Measurements from ENCODE around the gene IL1RAPL2.
"Not testable (repeated sequence)": the region's sequence is repeated elsewhere in the genome, so short reads cannot be mapped to it uniquely, and the experiment has no call there.

Gene IL1RAPL2

DNA sequence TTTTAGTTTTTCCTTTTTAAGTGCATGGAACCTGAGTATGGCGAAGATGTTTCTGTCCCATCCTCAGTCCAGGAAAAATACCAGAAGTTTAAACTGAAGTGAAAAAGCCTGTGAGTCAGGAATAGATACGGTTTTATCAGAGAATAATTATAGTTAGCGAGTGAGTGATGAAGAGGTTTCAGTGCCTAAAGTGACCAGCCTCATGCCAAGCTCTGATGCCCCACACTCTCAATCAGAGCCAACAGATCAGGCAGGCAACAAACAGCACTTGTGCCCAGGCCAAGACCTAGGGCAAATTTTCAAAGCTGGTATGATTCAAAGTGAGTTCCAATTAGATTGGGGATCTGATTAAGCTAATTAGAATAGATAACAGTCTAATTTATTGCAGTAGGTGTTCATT lies 1043.5 kb downstream of the IL1RAPL2 start:
- DNase-seq (ENCODE audit: low spot score), result no peak

DNA sequence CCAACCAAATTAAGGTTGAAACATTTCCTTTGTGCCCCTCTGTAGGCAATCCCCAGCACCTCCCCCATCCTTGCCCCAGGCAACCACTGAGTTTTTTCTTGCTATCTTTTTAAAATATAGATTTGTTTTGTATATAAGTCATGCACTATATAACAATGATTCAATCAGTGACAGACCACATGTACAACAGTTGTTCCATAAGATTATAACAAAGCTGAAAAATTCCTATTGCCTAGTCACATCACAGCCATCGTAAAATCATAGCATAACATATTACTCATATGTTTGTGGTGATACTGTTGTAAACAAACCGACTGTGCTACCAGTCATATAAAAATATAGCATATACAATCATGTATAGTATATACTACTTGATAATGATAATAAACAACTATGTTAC lies 1044.4 kb downstream of the IL1RAPL2 start:
- DNase-seq (ENCODE audit: low spot score), result no peak

GRCh38 chrX:105618393-105619101 lies 1052.5 kb downstream of the IL1RAPL2 start:
- no peak for DNase-seq (ENCODE audit: low spot score)

- DNase-seq (ENCODE audit: low spot score), result no peak
Observed at GRCh38 chrX:105634180-105634579, 1068.2 kb downstream of the IL1RAPL2 start.

DNA sequence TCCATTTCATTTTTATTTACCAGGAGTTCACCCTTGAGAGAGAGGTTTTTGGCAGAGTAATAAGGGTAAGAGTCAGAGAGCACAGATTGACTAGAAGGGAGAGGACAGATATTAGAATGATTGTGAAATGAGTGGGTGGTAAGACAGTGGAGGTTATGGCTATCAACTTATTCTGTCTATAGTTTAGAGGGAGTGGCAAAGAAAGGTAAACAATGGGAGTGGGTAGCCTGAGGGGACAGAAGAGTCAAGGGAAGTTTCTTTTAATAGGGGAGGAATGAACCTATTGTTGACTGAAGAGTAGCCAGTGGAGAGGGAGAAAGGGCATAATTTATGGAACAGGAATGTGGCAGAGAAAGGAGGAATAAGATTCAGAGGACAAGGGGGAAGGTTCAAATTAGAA lies 1069.8 kb downstream of the IL1RAPL2 start:
- DNase-seq (ENCODE audit: low spot score), result no peak

- no peak for DNase-seq (ENCODE audit: low spot score)
Observed at GRCh38 chrX:105636667-105637066, 1070.7 kb downstream of the IL1RAPL2 start.

DNA sequence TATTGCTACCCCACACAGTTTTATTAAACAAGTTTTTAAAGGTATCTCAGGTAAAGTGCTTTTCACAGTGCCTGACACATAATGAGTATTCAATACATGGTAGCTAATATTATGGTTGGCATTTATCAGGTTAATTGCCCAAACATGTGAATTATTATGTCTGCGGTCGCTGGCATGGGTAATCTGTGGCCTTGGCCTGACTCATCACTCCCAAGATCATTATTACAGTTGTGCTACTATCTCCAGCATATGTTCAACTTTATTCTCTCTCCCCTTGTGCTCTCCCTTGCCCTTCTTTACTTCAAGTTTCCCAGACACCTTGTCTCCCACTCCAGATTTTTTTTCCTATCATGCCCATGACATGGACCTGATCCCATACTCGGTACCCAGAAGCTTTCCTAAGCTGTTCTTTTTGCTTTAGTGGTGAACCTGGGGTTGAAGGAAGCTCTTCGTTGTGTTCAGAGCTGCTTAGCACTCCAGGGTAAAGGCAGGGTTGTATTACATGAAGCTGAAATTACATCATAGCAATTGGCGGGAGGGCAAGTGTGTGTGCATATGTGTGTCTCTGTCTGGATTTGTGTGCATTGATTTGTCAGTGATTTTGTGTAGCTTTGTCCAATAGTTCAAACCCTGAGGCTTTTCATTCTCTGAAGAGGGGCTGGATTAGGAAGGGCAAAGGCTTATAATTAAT lies 1079.8 kb downstream of the IL1RAPL2 start:
- DNase-seq (ENCODE audit: low spot score), result no peak

DNA sequence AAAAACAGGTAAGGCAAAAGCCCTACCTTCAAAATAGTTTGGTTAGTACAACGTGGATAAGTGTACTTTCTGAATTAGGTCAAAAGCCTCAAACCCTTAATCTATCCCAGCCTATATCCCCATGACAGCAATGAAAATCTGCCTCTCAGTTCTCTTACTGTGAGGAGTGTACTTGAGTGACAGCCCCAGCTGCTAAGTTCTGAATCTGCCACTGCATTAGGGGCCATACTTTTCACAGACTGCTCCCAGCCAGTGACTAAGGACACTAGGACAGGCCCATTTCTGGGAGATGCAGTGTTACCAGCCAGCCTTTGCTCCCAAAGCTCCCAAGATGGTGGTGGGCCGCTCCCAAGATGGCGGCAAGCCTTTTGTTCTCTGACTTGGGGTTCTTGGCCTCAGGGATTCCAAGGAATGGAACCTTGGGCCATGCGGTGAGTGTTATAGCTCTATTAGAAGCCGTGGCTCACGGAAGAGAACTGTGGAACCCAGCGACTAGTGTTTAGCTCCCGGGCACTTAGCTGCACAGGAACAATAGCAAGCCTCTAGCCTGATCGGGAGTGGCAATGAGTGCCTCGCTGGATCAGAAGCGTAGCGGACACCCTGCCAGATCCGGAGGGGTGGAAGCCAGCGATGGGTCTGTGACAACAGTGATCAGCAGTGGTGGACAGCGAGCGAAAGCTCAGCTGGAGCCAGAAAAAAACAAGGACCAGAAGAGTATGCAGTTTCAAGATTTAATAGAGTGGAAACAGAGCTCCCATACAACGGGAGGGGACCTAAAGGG lies 1080.8 kb downstream of the IL1RAPL2 start:
- DNase-seq (ENCODE audit: low spot score), result no peak

DNA sequence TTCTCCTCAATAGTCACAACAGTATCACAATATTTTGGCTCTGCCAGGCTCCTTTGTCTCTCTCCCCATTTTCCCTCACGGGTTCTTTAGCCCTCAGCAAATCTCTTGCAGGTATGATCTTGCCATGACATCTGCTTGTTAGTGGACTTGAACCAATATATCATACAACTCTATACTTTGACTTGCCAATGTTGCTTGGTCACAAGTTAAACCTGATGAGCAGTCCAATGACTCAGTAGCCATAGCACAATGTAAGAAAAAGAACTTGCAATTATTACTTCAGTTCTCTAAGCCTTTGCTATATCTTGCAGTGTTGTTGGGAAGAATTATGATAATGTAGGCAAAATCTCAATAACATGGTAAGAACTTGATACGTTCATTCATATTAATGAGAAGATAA lies 1081.8 kb downstream of the IL1RAPL2 start:
- no peak for DNase-seq (ENCODE audit: low spot score)

DNA sequence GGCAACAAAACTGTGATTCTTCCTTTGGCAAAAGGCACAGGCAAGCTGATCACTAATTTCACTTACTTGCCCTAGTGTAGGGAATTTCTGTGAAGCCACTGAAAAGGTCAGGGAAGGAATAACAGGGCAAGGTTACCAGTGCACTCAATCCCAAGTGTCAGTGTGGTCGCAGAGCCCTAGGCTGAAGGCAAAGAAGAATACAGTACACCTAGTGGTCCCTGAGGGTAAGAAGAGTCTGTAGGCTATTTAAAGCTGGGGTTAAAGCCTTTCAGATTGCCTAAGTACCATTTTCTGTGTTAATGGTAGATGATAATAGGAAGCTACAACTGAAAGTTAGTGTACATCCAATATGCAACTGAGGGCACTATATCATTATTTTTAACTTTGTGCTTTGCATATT lies 1082.7 kb downstream of the IL1RAPL2 start:
- DNase-seq (ENCODE audit: low spot score), result no peak

GRCh38 chrX:105650577-105650976 lies 1084.6 kb downstream of the IL1RAPL2 start:
- DNase-seq (ENCODE audit: low spot score), result no peak

DNA sequence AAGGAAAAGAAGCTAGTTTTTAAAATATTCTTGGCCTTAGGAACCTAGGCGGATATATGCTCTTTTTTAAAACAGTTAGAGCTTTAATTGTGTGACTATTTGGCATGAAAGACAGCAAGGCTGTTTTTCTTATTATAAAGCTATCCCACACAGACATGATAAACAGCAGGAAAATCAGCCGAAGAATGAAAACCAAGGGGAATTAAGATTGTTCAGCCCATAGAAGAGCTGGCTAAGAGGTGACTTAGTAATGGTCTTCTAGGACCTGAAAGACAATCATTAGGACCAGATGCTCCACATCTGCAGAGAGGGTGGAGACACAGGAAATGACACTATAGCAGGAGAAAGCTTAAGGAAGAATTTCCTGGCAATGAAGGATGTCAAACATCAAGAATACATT lies 1085.0 kb downstream of the IL1RAPL2 start:
- DNase-seq (ENCODE audit: low spot score), result no peak

- DNase-seq (ENCODE audit: low spot score), result no peak
Observed at GRCh38 chrX:105653891-105654290, 1087.9 kb downstream of the IL1RAPL2 start.

GRCh38 chrX:105658136-105658535 lies 1092.1 kb downstream of the IL1RAPL2 start:
- no peak for DNase-seq (ENCODE audit: low spot score)

DNA sequence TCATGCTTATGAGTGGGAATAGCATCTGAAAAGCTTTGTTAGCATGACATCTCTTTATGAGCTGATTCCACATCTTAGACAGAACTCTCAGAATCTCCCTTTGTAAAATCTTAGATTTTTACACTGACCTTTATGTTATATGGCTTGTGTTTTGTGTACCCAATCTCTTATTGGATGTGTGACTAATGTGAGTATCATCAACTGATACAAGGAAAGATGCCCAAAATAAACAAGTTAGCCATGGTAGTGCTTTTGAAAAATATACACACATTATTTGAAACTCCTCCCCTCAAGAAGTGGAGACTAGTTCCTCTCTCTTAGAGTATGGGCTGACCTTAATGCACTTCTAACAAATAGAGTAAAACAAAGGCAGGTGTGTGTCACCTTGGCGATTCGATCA lies 1096.2 kb downstream of the IL1RAPL2 start:
- DNase-seq (ENCODE audit: low spot score), result no peak

- no peak for DNase-seq (ENCODE audit: low spot score)
Observed at GRCh38 chrX:105664243-105664642, 1098.2 kb downstream of the IL1RAPL2 start.

DNA sequence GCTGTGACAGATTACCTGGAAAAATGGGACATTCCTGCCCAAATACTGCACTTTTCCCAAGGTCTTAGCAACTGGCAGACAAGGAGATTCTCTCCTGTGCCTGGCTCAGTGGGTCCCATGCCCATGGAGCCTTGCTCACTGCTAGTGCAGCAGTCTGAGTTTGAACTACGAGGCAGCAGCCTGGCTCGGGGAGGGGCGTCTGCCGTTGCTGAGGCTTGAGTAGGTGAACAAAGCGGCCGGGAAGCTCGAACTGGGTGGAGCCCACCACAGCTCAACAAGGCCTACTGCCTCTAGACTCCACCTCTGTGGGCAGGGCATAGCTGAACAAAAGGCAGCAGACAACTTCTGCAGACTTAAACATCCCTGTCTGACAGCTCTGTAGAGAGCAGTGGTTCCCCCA lies 1118.3 kb downstream of the IL1RAPL2 start:
- not testable (repeated sequence) for DNase-seq (ENCODE audit: low spot score)

DNA sequence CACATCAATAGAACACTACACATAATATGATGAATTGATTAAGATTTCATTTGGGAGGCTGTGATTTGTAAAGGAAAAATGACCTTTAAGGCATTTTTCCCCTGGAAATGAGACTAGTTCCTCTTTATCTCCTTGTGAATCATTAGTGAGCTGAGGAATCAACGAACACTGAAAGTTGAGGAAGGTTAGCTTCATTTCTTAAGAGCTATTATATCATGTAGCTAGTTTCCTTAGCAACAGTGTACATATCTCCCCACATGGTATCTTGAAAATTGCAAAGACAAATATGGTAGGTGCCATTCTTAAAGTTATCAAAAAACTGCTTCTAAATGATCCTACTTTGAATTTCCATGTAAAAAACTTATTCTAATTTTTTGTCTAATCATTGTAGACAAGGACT lies 1128.8 kb downstream of the IL1RAPL2 start:
- DNase-seq (ENCODE audit: low spot score), result no peak

- no peak for DNase-seq (ENCODE audit: low spot score)
Observed at GRCh38 chrX:105695451-105695850, 1129.5 kb downstream of the IL1RAPL2 start.

DNA sequence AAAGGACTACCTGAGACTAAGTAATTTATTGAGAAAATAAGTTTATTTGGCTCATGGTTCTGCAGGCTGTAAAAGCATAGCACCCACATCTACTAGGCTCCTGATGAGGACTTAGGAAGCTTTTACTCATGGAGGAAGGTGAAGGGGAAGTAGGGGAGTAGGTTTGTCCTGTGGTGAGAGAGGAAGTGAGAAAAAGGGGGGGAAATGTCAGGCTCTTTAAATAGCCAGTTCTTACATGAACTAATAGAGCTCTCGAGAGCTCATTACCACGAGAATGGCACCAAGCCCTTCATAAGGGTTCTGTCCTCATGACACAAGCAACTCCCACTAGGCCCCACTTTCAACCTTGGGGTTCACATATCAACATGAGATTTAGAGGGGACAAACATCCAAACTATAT lies 1130.9 kb downstream of the IL1RAPL2 start:
- no peak for DNase-seq (ENCODE audit: low spot score)

DNA sequence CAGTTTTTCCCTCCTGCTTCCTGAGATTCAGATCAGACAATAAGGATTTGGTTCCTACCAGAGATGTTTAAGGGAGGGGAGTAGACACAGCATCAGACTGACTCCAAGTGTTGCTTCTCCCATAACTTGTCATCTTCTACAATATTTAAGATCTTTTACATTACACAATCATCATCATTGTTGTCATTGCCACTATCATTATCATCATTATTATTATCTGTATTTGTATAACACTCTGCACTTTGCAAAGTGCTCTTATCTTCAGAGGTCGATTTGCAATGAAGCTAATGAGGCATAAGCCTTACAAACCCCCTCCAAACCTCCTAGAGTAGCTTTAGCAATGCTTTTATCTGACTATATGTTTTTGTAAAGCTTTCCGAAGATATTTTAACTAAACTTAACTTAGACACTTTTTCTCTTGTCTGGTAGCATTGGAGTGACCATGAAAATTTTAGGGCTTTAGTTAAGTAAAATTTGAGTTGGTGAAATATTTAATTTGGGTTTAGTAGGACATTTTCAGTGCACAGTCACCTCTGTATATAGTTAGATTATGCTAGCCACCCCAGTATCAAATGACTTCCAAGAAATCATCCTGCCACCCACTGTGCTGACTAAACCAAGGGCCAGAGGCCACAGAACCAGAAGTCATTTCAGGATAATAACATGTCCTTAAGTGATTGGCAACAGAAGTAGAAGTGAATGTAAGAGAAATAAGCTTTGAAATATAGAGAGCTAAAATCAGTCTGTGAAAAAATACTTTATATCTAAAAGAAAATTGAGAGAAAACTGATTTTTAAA lies 1132.2 kb downstream of the IL1RAPL2 start:
- no peak for DNase-seq (ENCODE audit: low spot score)

DNA sequence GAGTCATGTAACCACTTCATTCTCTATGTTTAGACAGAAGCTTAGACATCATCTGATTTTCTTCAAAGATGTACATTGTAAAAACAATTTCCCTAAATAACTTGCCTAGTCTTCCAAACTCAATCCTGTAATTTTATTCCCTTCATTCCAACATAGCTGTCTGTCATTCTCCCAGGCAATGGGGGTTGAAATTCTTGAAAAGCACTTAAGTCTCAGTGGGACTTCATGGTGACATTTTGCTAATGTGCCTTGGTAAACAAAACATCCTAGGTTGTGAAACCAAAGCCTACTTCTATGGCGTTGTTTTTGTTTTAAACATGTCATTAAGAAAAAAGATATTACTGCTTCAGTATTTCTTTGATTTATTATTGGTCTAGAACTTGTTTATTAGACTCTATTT lies 1134.3 kb downstream of the IL1RAPL2 start:
- no peak for DNase-seq (ENCODE audit: low spot score)
